Stimulated activated CD4-positive, alpha-beta T cell treated with anti-CD3 and anti-CD28 coated beads, Interleukin-12 subunit alpha, Interleukin-12 subunit beta, amount 100 ng/mL, for 24 hours (primary cell): Measurements from ENCODE around the gene GALNT18.

Experiments
- DNase-seq, 2 experiments: peaks; one replicate each; pipeline ENCODE4 v3.0.0-alpha.2; 2020; ENCODE audit warnings: low read depth in 2 of 2

GALNT18 gene

GRCh38 chr11:11411401-11411985 lies 210.3 kb downstream of the GALNT18 start:
- DNase-seq = no peak

GRCh38 chr11:11409901-11410300 lies 211.9 kb downstream of the GALNT18 start:
- no peak for DNase-seq

GRCh38 chr11:11409224-11409623 lies 212.6 kb downstream of the GALNT18 start:
- DNase-seq = no peak

GRCh38 chr11:11408436-11409221 lies 213.2 kb downstream of the GALNT18 start:
- no peak for DNase-seq

- DNase-seq = no peak
Measured at GRCh38 chr11:11407763-11408084, 214.1 kb downstream of the GALNT18 start.

- no peak for DNase-seq
Measured at GRCh38 chr11:11407065-11407762, 214.6 kb downstream of the GALNT18 start.

GRCh38 chr11:11406652-11407051 lies 215.2 kb downstream of the GALNT18 start:
- no peak for DNase-seq

GRCh38 chr11:11403763-11404725 lies 217.8 kb downstream of the GALNT18 start:
- DNase-seq = no peak

- DNase-seq = no peak
Measured at GRCh38 chr11:11401960-11402535, 219.8 kb downstream of the GALNT18 start.

GRCh38 chr11:11400635-11401232 lies 221.1 kb downstream of the GALNT18 start:
- no peak for DNase-seq

GRCh38 chr11:11400121-11400520 lies 221.7 kb downstream of the GALNT18 start:
- no peak for DNase-seq

- DNase-seq = no peak
Measured at GRCh38 chr11:11397781-11398180, 224.0 kb downstream of the GALNT18 start.

GRCh38 chr11:11397036-11397415 lies 224.8 kb downstream of the GALNT18 start:
- no peak for DNase-seq

- no peak for DNase-seq
Measured at GRCh38 chr11:11396301-11397035, 225.3 kb downstream of the GALNT18 start.

GRCh38 chr11:11395126-11395525 lies 226.7 kb downstream of the GALNT18 start:
- no peak for DNase-seq

- DNase-seq = no peak
Measured at GRCh38 chr11:11394241-11394640, 227.6 kb downstream of the GALNT18 start.

- DNase-seq = no peak
Measured at GRCh38 chr11:11391796-11392463, 229.9 kb downstream of the GALNT18 start.

- DNase-seq = no peak
Measured at GRCh38 chr11:11391169-11391568, 230.6 kb downstream of the GALNT18 start.

GRCh38 chr11:11390068-11390771 lies 231.6 kb downstream of the GALNT18 start:
- no peak for DNase-seq
